Breast epithelium (tissue), 3 donors: ENCODE results near the gene BLNK.

Source experiments
- POLR2A ChIP-seq: fragments of 450-650 bp; IDR thresholded peaks from one replicate; pipeline ENCODE4 v1.6.1; 2016; ENCODE audit warnings: antibody characterized with exemption, mild to moderate bottlenecking, moderate library complexity
- TF ChIP-seq, protein P1 (sequence below), 3 donors: fragments of 450-650 bp; IDR thresholded peaks; one replicate each; pipeline ENCODE4 v1.5.1; 2016 to 2017; ENCODE audit warnings: antibody characterized with exemption in 3 of 3, mild to moderate bottlenecking in 3 of 3, moderate library complexity in 3 of 3

DNA sequence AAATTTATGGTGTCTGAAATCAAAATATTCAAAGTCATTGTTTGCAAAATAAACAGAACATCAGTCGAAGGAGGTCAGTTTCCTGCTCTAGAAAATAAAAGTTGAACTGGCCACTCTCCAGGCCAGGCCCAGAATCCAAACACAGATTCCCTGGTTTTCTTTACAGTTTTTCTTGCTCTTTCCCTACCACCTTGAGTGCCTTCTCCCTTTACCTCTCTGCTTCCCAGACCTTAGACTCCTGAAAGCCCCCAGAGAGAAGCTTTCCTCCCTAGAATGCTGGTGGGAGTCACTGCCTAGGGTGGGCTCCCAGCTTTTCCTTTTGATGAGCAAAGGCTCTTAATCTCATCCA, 38.9 kb upstream of the BLNK start:
- TF ChIP-seq, protein P1, sequence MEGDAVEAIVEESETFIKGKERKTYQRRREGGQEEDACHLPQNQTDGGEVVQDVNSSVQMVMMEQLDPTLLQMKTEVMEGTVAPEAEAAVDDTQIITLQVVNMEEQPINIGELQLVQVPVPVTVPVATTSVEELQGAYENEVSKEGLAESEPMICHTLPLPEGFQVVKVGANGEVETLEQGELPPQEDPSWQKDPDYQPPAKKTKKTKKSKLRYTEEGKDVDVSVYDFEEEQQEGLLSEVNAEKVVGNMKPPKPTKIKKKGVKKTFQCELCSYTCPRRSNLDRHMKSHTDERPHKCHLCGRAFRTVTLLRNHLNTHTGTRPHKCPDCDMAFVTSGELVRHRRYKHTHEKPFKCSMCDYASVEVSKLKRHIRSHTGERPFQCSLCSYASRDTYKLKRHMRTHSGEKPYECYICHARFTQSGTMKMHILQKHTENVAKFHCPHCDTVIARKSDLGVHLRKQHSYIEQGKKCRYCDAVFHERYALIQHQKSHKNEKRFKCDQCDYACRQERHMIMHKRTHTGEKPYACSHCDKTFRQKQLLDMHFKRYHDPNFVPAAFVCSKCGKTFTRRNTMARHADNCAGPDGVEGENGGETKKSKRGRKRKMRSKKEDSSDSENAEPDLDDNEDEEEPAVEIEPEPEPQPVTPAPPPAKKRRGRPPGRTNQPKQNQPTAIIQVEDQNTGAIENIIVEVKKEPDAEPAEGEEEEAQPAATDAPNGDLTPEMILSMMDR (IDR thresholded peaks at IDR 0.05), result no peak
- TF ChIP-seq POLR2A, result no peak
